GM21619 (cell line): ENCODE results near the gene ENTPD5.
"Not testable (repeated sequence)": the region's sequence is repeated elsewhere in the genome, so short reads cannot be mapped to it uniquely, and the experiment has no call there.

Experiments
- ATAC-seq: cut with Tn5 transposase; IDR thresholded peaks from one replicate; pipeline ENCODE4 v1.9.1; 2021; ENCODE audit not compliant: unreplicated experiment

Gene ENTPD5

DNA sequence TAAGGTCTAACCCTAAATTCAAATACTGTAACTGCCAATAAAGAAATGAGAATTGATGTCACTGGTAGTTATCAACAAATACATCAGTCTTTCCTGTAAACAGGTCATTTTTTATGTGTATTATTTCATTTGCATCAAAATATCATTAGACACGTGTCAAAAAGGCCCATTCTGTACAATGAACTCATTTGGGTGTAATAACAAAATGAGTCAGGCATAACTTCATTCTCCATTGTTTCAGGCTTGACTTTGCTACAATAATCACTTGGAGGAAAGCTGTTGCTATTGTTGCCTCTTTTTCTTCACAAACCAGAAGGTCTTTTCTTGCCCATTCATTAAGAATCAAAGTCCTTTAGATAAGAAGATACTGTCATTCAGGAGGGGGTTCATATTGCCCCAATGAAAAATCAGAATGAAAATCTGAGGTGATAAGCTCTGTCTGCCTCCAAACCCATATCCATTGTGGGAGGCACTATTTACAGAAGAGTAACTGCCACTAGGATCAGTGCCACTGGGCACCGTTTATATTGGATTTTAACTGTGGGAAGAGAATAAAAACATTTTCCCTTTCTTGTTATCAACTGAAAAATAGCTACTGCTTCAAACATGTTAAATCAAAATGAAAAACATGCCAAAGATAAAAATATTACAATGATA lies 10.1 kb downstream of the ENTPD5 start:
- no peak for ATAC-seq

DNA sequence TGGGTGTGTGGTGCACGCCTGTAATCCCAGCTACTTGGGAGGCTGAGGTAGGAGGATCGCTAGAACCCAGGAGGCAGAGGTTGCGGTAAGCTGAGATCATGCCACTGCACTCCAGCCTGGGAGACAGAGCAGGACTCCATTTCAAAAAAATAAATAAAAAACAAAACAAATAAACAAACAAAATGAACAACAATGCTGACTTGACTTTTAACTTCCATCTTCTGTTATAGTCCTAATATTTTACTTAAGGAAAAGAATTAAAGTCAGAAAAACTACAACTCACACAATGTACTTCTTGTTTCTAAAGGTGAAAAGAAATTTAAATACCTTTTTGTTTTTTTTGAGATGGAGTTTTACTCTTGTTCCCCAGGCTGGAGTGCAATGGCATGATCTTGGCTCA lies 13.4 kb downstream of the ENTPD5 start:
- not testable (repeated sequence) for ATAC-seq

- no peak for ATAC-seq
These were observed 20.4 kb downstream of the ENTPD5 start for GRCh38 chr14:73998726-73999125.

DNA sequence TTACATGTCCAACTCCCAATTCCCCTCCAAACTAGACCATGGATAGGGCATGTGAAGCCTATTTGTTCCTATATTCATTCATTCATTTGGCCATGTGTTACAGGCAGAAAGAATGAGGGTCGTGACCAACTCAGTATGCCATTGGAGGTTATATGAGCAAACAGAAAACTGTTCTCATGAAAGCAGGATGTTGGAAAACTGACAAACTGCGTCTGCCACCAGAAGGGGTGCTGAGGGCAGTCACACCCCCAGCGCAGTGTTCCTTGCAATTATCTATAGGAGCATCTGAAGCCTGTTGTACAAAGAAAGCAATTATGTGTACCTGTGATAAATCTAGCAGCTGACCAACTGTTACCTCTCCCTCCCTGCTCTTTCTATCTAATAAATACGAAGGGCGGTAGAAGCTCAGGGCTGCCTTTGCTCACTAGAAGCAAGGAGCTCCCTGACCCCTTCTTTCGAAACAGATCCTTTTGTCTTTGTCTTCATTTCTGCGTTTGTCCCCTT lies 21.1 kb downstream of the ENTPD5 start:
- ATAC-seq: no peak

GRCh38 chr14:73997108-73997943 lies 21.8 kb downstream of the ENTPD5 start:
- ATAC-seq: no peak

- ATAC-seq: no peak
These were observed 22.4 kb downstream of the ENTPD5 start for GRCh38 chr14:73996731-73997107.

- no peak for ATAC-seq
These were observed 23.1 kb downstream of the ENTPD5 start for GRCh38 chr14:73995977-73996378.

- not testable (repeated sequence) for ATAC-seq
These were observed 24.2 kb downstream of the ENTPD5 start for GRCh38 chr14:73994926-73995325.

GRCh38 chr14:73991092-73991491 lies 28.0 kb downstream of the ENTPD5 start:
- ATAC-seq: no peak

- ATAC-seq: not testable (repeated sequence)
These were observed 30.4 kb downstream of the ENTPD5 start for GRCh38 chr14:73988656-73989055.

- no peak for ATAC-seq
These were observed 31.0 kb downstream of the ENTPD5 start for GRCh38 chr14:73988065-73988464.

DNA sequence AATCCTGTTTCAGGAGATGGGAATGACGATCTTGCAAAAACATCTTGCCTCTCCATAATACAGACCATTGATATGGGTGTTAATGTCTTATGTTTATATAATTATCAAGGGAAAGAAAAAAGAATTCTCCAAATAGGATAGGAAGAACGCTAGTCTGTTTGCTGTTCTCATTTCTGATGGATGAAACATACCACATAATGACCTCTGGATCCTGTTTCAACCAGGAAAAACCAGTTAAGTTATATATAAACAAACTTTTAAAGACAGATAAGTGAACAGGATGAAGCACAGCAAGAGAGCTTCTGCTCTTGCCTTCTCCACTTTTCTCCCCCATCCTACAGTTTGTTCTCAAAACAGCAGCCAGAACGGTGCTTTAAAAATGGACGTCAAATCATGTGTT lies 41.2 kb downstream of the ENTPD5 start:
- no peak for ATAC-seq

GRCh38 chr14:73976125-73976524 lies 43.0 kb downstream of the ENTPD5 start:
- ATAC-seq: no peak

DNA sequence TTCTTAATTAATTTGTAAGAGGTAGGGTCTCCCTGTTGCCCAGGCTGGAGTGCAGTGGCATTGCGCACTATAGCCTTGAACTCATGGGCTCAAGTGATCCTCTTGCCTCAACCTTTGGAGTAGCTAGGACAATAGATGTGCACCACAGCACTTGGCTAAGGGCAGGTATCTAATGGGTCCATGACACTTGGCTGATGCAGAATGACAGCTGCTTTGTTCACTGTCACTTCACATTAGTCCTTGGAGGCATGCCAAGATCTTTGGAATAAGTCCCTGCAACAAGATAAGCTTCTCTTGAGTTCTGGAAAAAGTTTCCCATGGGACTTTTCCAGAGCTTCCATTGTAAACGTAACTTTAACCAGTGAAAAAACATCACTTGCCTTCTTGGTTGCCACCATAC lies 45.6 kb downstream of the ENTPD5 start:
- ATAC-seq: no peak

- ATAC-seq: no peak
These were observed 50.2 kb downstream of the ENTPD5 start for GRCh38 chr14:73968885-73969284.

DNA sequence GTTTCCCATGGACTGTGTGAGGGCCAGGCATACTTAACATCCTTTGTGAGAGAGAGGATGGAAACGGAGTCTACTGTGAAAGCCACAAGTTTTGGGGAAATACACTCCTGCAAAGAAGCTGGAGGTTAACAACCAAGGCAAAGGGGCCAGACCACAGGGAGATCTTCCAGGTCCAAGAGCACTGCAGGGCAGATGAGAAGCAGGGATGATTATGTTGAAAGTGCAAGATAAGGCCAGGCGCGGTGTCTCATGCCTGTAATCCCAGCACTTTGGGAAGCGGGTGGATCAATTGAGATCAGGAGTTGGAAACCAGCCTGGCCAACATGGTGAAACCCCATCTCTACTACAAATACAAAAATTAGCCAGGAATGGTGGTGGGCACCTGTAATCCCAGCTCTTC lies 53.9 kb downstream of the ENTPD5 start:
- ATAC-seq: no peak

DNA sequence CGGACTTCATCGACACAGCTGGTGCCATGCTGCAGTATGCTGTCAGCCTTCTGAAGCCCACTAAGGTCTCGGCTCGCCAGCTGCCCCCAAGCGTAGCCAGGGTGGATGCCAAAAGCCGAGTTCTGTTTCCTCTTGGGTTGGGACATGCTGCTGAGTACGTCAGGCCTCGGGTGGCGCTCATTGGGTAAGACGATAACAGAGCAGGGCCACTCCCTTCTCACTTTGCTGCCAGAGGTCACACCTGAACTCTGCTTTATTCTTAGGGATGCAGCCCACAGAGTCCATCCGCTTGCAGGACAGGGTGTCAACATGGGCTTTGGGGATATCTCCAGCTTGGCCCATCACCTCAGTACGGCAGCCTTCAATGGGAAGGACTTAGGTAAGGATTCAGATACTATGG lies 57.9 kb downstream of the ENTPD5 start:
- no peak for ATAC-seq

- ATAC-seq: no peak
These were observed 60.5 kb downstream of the ENTPD5 start for GRCh38 chr14:73958591-73958990.

DNA sequence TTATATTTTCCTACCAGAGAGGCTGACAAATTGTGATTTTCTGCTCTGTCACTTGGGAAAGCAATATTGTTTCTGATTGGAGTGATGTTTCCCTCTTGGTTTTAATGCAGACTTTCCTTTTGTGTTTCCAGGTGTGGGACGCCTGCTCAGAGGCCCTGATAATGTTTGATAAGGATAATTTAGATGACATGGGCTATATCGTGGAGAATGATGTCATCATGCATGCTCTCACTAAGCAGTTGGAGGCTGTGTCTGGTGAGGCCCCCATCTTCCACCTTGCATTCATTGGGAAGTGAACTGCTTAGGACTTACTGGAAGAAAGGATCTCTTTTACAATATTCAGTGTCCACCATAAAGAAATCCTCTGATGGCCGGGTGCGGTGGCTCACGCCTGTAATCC lies 63.4 kb downstream of the ENTPD5 start:
- ATAC-seq: no peak

DNA sequence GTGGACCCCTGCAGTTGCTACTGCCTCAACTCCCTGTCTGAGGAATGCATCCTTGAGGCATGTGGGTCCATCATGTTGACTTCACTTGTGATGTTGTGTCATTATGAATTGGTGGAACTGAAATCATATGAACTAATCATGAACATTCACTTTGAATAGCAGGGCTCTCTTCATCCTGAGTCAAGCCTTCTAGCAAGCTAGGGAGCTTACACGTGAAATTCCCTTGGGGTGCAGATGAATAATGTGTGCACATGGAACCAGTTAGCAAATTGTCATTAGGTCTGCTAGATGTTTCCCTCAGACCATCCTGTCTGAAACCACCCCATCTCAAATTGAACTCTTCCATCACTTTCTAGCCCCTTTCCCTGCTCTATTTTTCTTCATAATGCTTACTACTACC lies 65.4 kb downstream of the ENTPD5 start:
- ATAC-seq: no peak

DNA sequence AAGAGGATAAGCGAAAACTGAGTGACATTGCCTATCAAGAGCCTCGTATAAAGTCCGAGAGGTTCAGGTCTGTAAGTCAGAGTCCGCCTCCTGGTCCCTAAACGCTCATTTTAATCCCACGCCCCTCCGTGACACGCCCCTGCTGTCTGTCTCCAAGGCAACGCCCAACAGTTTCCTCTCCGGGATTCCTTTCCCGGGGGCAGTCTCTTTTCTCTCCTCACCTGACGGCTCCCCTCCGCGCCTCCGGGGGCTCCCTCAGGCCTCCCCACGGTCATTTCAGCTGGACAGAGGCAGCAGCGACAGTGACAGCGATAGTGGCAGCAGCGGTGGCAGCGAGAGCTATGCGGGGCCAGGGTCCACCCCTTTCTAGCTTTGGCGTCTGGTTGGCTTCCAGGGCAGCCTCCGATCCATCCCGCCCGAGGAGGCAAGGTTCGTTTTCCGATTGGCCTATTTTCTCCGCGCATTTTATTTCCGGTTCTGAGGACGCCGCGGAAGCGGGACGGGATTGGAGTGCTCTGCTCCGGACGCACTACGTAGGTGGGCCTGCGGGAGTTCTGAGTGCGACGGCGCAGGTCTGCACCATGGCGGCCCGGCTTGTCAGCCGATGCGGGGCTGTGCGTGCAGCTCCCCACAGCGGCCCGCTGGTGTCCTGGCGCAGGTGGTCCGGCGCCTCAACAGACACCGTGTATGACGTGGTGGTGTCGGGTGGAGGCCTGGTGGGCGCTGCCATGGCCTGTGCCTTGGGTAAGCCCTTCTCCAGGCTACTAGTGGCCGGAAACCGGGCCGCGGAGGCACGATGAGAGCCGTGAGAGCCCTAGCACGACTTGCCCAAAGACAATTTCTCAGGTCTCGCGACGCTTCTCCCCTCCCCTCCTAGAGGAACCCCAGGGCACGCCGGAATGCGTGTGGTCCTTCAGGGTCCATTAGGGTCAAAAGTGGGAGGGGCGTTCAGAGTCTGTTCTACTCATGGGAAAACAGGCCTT lies 69.0 kb downstream of the ENTPD5 start, which contains the start of the genes COQ6 and FAM161B:
Gene COQ6, plus strand, starts transcription at position 551 of the 983 bp plus-strand sequence. Its CDS starts 31 bp downstream, at position 582.
Gene FAM161B, minus strand, starts transcription at position 343 of the 983 bp plus-strand sequence. Its CDS starts 68 bp downstream, at position 275.
- ATAC-seq: peak; percentile 87
